Measurements from ENCODE around the gene EEA1. TPM values are rescaled to one million over a fixed set of nuclear protein-coding genes. Genes with fewer than 3 reads are reported as not detected.

The EEA1 gene
- 40.2 and 40.8 TPM in 2 replicates for total RNA-seq

GRCh38 chr12:92928962-92929915, at the start of gene EEA1:
Gene EEA1 (minus strand): TSS chr12:92929295. CDS start chr12:92929066, 229 bp downstream.

Small RNAs within 50 kb of the gene (small RNA-seq; reads per million reads assigned to genes)
- gene RNU6-1329P = 0.15 reads per million

Other genes with a start within 250 kb of the EEA1 start
- gene PLEKHG7, start 226.3 kb downstream of the EEA1 start, total RNA-seq = not detected in 2 replicates